GM21786 (cell line): ENCODE results near the gene IRGM.
"Not testable (repeated sequence)": the region's sequence is repeated elsewhere in the genome, so short reads cannot be mapped to it uniquely, and the experiment has no call there.

Experiments used
- ATAC-seq: cut with Tn5 transposase; IDR thresholded peaks from one replicate; pipeline ENCODE4 v1.9.1; 2021; ENCODE audit not compliant: unreplicated experiment

The IRGM gene, protein sequence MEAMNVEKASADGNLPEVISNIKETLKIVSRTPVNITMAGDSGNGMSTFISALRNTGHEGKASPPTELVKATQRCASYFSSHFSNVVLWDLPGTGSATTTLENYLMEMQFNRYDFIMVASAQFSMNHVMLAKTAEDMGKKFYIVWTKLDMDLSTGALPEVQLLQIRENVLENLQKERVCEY

DNA sequence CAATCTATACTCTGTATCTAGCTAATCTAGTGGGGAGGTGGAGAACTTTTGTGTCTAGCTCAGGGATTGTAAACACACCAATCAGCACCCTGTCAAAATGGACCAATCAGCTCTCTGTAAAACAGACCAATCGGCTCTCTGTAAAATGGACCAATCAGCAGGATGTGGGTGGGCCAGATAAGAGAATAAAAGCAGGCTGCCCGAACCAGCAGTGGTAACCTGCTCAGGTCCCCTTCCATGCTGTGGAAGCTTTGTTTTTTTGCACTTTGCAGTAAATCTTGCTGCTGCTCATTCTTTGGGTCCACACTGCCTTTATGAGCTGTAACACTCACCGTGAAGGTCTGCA, at the start of gene IRGM:
TSS of gene IRGM (plus strand) at position 214 of the 346 bp plus-strand sequence. CDS start 1,603 bp downstream, outside the sequence.
- ATAC-seq, result not testable (repeated sequence)

DNA sequence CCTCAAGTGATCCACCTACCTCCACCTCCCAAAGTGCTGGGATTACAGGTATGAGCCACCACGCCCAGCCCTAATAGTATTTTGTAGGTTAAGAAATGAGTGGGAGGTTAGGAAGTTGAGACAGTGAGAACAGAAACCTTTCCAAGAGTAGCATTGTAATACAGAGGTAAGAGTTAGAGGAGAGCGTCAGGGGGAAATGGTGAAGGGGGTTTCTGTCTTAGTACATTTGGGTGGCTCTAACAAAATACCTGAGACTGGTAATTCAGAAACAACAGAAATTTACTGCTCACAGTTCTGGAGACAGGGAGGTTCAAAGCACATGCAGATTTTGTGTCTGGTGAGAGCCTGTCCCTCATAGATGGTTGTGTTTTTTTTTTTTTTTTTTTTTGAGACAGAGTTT, 48.9 kb upstream of the IRGM start:
- ATAC-seq, result no peak

DNA sequence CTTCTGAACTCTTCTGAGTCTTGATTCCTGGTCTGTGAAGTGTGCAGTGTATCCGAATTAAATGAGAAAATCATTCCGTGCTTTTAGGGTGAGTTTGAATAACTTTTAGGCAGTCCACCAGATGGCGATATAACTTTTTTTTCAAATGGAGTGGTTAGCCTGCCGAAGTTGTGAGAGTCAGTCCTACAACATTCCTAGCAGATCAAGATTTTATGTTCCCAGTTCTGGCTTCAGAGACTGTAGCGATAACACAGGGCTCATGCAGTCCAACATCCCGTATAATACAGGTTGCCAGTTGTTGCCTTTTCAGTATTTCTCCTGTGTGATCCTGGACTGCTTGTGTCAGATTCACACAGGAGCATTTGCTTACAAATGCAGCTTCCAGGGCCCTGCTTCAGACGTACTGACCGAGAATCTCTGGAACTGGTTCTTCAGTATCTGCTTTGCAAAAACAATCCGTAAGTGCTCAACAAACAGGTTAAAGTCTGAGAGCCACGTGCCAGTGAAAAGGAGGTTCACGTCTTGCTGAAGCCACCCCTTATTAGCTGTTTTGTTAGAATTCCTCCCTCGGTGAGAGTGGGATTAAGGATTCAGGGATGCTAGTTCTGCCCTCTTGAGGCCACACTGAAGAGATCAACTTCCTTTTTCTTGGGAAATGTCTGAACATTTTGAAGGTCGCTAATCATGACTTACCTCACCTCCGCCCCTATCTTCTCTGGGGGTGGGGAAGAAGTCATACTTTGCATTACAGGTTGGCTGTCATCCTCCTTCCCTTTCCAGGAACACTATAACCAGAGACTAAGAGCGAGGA, 45.0 kb upstream of the IRGM start:
- ATAC-seq, result peak; percentile 61

DNA sequence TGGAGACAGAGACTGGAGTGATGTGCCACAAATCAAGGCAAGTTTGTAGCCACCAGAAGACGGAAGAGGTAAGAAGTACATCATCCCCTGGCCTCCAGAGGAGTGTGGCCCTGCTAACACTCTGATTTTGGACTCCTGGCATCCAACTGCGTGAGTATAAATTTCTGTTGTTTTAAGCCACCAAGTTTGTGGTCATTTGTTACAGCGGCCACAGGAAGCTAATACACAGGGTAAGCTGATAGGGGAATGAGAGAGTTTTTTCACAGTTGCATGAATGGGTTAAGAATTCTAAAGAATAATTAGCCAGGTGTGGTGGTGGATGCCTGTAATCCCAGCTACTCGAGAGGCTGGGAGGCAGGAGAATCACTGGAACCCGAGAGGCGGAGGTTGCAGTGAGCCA, 41.9 kb upstream of the IRGM start:
- ATAC-seq, result no peak

DNA sequence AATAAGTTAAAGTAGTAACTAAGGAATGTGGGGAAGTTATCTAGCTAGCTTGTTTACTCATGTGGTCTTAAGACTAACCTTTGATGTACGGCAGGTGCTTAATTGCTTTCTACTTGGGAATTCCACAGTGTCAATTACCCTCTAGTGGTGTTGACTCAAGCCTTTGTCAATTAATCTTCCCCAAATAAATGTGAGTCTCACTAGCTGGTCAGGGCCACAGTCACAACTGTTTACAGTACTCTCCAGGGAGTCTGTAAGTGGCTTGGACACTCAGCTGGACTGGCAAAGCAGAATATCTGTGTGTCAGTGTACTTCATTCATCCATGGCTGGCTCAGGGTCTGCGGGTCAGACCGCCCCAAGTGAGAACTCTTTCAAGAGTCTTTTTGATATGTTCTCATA, 37.0 kb upstream of the IRGM start:
- ATAC-seq, result no peak

DNA sequence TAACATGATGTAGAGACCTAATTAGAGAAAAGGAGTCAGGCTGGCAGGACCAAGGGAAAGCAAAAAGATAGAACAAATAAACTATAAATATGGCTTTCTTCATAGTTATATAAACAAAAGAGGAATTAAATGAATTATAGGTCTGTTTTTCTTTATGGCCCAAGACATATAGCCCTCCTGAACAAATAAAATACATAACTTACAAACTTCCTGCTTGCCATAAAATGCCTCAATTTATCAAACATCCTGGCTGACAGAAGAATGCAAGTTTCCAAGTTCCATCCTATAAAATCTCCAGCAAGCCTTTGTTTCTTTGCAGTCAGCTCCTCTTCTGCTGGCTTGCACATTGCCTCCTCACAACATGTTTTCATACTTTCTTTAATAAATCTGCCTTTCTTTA, 31.3 kb upstream of the IRGM start:
- no peak for ATAC-seq

DNA sequence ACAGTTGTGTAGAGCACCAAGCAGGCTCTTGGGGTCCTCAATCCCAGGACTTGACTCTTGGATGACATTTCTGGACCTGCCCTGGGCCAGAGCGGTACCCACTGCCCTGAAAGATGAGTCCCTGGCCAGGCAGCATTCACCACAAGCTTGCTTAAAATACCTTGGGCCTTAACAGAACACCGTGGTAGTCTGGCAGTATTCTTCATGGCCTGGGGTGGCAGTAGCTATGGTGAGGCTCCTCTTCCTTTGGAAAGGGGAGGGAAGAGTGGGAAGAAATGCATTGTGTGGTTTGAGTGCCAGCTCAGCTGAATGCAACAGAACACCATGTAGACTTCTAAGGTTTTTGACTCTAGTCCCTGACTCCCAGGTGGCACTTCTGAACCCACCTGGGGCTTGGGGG, 29.4 kb upstream of the IRGM start:
- no peak for ATAC-seq

DNA sequence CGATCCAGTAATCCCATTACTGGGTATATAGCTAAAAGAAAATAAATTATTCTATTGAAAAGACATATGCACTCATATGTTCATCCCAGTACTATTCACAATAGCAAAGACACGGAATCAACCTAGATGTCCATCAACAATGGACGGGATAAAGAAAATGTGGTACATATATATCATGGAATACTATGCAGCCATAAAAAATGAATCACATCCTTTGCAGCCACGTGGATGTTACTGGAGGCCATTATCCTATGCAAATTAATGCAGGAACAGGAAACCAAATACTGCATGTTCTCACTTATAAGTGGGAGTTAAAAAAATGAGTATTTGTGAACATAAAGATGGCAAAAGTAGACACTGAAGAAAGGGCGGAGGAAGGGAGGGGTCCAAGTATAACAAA, 16.6 kb upstream of the IRGM start:
- ATAC-seq, result no peak

DNA sequence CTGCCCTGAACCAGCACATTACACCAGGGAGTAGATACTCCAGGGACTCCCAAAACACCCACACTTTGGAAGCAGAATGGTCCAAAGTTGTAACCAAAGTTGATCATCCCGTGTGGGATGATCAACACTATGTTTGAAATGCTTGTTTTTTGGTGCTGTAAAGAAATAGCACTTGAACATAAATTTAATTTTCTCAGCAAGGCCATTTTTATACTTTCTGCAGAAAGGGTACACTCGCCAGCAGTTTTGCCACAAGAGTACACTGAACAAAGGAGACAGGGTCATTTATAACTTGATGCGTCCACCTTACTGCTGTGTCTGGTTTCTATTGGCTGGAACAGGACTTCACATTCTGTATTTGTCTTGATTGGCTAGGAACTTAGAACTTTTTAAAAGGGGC, 14.5 kb upstream of the IRGM start:
- ATAC-seq, result not testable (repeated sequence)

DNA sequence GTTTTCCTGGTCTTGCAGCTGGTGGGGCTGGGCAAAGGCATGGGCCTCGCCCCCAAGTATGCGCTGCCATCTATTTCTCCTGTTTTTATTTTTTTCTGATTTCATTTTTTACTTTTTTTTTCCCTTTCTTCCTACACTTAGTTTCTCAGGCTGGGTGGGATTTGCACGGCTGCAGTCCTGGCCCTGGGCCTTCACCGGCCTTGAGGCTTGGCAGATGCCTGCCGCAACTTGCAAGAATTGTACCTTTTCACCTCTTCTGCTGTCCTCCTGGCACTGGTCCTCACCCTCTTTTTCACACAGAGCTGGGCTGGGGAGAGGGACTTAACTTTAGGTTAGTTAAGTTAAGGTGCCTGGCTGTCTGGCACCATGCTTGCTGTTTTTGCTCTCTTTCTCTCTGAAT, 10.3 kb upstream of the IRGM start:
- no peak for ATAC-seq

DNA sequence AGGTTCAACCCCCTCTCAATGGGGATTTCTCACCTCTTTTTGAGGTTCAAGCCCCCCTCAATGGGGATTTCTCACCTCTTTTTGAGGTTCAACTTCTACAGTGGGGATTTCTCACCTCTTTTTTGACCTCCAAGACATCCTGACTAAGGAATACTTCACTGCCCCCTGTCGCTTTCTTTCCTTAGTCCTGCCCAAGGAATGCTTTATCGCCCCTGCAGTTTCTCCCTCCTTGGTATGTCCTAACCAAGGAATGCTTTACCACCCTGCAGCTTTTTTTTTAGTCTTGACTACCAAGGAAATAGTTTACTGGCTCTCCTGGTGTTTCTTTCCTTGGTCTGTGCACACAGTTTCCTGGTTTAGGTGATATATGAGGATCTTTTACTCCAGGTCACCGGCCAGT, 9.6 kb upstream of the IRGM start:
- ATAC-seq, result no peak

DNA sequence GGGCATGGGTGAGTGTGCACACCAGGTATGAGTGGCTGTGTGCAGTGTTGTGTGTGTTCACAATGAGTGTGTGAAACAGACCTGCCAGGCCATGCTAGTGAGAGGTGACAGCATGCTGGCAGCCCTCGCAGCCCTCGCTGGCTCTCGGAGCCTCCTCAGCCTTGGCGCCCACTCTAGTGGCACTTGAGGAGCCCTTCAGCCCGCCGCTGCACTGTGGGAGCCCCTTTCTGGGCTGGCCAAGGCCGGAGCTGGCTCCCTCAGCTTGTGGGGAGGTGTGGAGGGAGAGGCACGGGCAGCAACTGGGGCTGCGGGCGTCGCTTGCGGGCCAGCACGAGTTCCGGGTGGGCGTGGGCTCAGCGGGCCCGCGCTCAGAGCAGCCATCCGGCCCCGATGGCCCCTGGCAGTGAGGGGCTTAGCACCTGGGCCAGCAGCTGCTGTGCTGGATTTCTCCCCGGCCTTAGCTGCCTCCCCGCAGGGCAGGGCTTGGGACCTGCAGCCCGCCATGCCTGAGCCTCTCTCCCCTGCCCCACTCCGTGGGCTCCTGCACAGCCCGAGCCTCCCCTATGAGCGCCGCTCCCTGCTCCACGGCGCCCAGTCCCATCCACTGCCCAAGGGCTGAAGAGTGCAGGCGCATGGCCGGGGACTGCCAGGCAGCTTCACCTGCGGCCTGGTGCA, 999 bp upstream of the IRGM start:
- not testable (repeated sequence) for ATAC-seq

DNA sequence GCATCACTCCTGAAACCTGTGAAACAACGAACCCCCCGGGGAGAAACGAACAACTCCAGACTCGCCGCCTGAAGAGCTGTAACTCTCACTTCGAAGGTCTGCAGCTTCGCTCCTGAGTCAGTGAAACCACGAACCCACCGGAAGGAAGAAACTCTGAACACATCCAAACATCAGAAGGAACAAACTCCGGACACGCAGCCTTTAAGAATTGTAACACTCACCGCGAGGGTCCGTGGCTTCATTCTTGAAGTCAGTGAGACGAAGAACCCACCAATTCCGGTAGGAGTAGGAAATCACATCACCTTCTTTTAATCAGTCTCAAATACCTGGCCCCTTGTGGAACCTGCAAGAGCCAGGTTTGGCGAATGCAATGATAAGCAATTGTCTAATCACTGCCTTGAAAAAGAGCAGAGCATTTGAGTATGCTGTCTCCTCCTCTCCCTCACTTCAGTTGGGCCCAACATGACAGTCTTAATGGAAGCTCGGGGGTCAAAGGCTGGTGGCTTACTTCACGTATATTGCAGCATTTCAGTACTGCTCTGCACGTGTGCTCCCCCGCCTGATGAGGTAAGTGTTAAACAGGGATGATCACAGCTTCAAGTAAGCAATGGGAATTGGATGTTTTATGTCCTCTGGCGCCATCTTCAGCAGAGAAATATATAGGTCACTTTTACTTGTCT, 473 bp downstream of the IRGM start:
- peak; percentile 90 for ATAC-seq

DNA sequence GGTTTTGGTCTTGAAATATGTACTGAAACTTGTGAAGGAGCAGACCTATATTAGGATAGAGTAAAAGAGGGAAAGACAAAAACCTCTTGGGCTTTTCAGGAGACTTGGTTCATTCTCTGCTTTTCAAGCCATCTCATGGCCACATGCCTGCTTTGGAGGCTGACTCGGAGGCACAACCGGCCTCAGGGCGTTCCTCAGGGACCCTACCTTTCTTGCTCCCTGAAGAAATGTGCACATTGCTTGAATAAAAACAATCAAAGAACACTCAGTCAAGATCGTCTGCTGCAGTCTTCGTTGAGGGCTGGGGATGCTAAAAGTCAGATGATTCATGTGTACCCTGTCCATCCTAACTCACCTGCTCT, 994 bp downstream of the IRGM start:
- ATAC-seq, result no peak

DNA sequence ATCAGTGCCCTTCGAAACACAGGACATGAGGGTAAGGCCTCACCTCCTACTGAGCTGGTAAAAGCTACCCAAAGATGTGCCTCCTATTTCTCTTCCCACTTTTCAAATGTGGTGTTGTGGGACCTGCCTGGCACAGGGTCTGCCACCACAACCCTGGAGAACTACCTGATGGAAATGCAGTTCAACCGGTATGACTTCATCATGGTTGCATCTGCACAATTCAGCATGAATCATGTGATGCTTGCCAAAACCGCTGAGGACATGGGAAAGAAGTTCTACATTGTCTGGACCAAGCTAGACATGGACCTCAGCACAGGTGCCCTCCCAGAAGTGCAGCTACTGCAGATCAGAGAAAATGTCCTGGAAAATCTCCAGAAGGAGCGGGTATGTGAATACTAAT, 1.9 kb downstream of the IRGM start:
- no peak for ATAC-seq

DNA sequence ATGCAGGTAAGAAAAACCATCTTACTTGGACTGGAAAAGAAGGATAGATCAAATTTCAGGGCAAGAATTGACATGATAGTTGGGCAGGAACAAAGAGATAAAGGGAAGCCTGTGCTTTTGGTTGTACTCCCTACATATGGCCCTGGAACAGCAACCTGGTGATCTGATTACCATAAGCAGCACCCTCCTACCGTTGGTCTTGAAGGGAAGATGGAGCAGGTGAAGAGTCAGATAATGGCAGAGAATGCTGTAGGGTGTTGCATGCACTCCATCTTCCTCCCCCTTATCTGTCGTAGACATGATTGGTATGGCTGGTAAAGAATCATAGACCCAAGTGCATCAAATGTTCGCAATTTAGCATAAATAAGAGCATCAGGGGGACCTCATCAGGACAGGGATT, 4.7 kb downstream of the IRGM start:
- no peak for ATAC-seq

DNA sequence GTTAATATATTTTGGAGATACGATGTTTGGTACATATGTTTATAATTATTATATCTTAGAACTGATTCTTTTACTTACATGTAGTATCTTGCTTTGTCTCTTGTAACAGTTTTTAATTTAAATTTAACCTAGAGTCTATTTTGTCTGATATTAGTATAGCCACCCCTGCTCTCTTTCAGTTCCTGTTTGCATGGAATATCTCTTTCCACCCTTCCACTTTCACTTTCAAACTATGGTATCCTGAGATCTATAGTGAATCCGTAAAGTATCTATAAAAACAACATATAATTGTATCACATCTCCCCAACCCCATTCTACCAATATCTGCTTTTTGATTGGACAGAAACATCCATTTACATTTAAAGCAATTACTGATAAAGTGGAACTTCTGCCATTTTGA, 7.2 kb downstream of the IRGM start:
- ATAC-seq, result no peak

DNA sequence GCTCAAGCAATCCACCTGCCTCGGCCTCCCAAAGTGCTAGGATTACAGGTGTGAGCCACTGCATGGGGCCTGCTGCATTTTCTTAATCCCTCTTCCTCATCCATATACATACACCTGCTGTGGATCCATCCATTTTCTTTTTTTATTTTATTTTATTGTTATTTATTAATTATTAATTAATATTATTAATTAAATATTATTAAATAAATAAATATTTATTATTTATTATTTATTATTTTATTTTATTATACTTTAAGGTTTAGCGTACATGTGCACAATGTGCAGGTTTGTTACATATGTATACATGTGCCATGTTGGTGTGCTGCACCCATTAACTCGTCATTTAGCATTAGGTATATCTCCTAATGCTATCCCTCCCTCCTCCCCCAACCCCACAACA, 10.4 kb downstream of the IRGM start:
- not testable (repeated sequence) for ATAC-seq

DNA sequence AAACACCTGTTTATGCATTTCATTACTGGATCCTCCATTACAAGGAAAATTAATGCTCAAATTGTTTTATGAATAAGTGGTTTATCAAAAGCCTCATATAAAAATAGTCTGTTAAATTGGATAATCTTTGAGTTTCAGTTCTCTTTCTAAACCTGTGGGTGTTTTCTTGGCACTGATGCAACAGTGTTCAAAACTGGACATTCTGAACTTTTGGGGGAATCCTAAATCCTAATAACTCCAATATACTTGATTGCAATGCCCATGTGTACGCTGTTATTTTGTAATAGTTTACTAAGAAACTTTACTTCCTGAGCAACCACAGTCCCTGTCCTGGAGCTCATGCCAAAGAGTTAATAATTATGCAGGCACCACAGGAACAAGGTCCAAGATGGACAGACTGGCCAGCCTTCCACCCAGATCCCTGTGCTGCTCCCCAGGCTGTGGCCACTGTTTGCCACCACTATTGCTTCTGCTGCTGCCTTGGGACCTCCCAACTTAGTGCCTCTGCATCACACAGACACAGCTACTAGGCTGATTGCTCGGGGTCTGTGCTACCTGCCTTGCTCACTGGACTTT, 14.0 kb downstream of the IRGM start:
- no peak for ATAC-seq

DNA sequence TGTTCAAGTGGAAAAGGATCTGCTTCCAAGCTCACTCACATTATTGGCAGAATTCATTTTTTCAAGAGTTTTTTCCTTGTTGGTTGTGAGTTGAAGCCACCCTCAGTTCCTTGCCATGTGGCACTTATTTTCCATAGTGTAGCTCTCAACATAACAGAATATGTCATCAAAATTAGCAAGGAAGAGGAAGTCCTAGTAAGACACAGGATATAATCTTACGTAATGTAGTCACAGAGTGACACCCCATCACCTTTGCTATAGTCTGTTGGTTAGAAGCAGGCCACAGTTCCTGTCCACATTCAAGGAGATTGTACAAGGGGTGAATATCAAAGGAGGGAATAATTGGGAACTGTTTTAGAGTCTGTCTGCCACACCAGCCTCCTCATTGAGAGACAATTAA, 15.7 kb downstream of the IRGM start:
- ATAC-seq, result no peak

DNA sequence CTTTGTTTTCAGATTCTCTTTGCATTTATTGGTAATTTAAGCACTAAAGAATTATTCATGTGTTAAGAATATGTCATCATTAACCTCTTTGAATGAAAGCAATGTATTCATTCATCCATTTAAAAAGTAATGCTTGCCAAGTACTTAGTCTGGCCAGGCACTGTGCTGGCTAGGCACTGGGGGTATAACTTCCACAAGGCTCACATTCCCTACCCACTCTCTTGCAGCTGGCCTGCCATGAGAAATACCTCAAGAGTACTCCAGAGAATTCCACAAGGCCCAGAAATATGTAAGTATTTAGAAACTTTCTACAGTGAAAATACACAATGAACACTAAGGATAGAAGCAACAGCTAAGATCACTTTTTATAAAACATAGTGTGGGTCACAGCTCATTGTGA, 33.0 kb downstream of the IRGM start:
- ATAC-seq, result no peak
